ENCODE results near the gene EDEM2.
A peak's percentile ranks its signal among the peaks of the same experiment; 100 is the strongest.
"Not testable (repeated sequence)": the region's sequence is repeated elsewhere in the genome, so short reads cannot be mapped to it uniquely, and the experiment has no call there.

EDEM2 gene

GRCh38 chr20:35146920-35147574 is at the start of gene EDEM2:
Gene EDEM2, minus strand, starts transcription at chr20:35147336. Its CDS starts 78 bp downstream, at chr20:35147258.
- peak; percentile 94 for DNase-seq (ENCODE audit: low read depth)

GRCh38 chr20:35196313-35196712 is 49.2 kb upstream of the EDEM2 start:
- no peak for DNase-seq (ENCODE audit: low read depth)

- not testable (repeated sequence) for DNase-seq (ENCODE audit: low read depth)
Observed at GRCh38 chr20:35193031-35193791, 46.1 kb upstream of the EDEM2 start.

- DNase-seq (ENCODE audit: low read depth), result no peak
Observed at GRCh38 chr20:35192118-35192872, 45.2 kb upstream of the EDEM2 start.

- no peak for DNase-seq (ENCODE audit: low read depth)
Observed at GRCh38 chr20:35191419-35192117, 44.4 kb upstream of the EDEM2 start.

GRCh38 chr20:35190556-35190955 is 43.4 kb upstream of the EDEM2 start:
- DNase-seq (ENCODE audit: low read depth), result no peak

GRCh38 chr20:35189223-35189622 is 42.1 kb upstream of the EDEM2 start:
- not testable (repeated sequence) for DNase-seq (ENCODE audit: low read depth)

- DNase-seq (ENCODE audit: low read depth), result no peak
Observed at GRCh38 chr20:35187584-35188190, 40.6 kb upstream of the EDEM2 start.

GRCh38 chr20:35186691-35187289 is 39.7 kb upstream of the EDEM2 start:
- DNase-seq (ENCODE audit: low read depth), result not testable (repeated sequence)

GRCh38 chr20:35181731-35182130 is 34.6 kb upstream of the EDEM2 start:
- DNase-seq (ENCODE audit: low read depth), result no peak

- DNase-seq (ENCODE audit: low read depth), result no peak
Observed at GRCh38 chr20:35180266-35180665, 33.1 kb upstream of the EDEM2 start.

- no peak for DNase-seq (ENCODE audit: low read depth)
Observed at GRCh38 chr20:35179292-35180212, 32.4 kb upstream of the EDEM2 start.

GRCh38 chr20:35176132-35176531 is 29.0 kb upstream of the EDEM2 start:
- DNase-seq (ENCODE audit: low read depth), result no peak

- no peak for DNase-seq (ENCODE audit: low read depth)
Observed at GRCh38 chr20:35174458-35175216, 27.5 kb upstream of the EDEM2 start.

- no peak for DNase-seq (ENCODE audit: low read depth)
Observed at GRCh38 chr20:35173576-35174192, 26.5 kb upstream of the EDEM2 start.

GRCh38 chr20:35172434-35172806 is 25.3 kb upstream of the EDEM2 start:
- no peak for DNase-seq (ENCODE audit: low read depth)

- DNase-seq (ENCODE audit: low read depth), result peak; percentile 70
Observed at GRCh38 chr20:35171753-35172433, 24.8 kb upstream of the EDEM2 start, which contains the start of gene PROCR. Gene PROCR, plus strand, starts transcription at chr20:35172072. Its CDS starts 83 bp downstream, at chr20:35172155.

- DNase-seq (ENCODE audit: low read depth), result no peak
Observed at GRCh38 chr20:35171438-35171752, 24.3 kb upstream of the EDEM2 start.

Measured in HS-27A (cell line).